Fibroblast of gingiva (primary cell): ENCODE measurements around the gene COL6A3.
A peak's percentile ranks its signal among the peaks of the same experiment; 100 is the strongest.
"Not testable (repeated sequence)": the region's sequence is repeated elsewhere in the genome, so short reads cannot be mapped to it uniquely, and the experiment has no call there.

Experiments used
- DNase-seq: peaks from one replicate; pipeline ENCODE4 v3.0.0-alpha.2; 2011; ENCODE audit warnings: low read depth

COL6A3 gene

GRCh38 chr2:237379636-237380035 is 34.3 kb downstream of the COL6A3 start:
- no peak for DNase-seq

GRCh38 chr2:237378650-237379049 is 35.3 kb downstream of the COL6A3 start:
- no peak for DNase-seq

GRCh38 chr2:237374284-237375060 is 39.5 kb downstream of the COL6A3 start:
- DNase-seq: no peak

GRCh38 chr2:237371856-237372255 is 42.1 kb downstream of the COL6A3 start:
- DNase-seq: no peak

DNA sequence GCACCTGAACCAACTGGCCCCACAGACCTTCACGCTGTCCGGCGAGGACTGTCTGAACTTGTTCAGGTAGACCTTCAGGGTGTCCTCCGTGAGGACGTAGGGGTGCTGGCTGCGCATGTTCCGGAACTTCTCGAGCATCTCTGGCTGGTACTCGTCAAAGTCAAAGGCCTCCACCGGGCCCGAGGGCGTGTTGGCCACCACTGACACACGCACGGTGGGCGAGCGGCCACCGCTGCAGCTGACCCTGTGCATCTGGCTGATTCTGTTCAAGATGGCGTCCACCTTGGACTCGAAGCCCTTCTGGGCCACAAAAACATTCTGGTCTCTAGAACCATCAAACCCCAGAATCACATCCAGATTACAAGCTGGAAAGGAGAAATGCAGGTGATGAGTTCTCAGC is 48.3 kb downstream of the COL6A3 start:
- DNase-seq: no peak

GRCh38 chr2:237364655-237365054 is 49.3 kb downstream of the COL6A3 start:
- peak; percentile 48 for DNase-seq

DNA sequence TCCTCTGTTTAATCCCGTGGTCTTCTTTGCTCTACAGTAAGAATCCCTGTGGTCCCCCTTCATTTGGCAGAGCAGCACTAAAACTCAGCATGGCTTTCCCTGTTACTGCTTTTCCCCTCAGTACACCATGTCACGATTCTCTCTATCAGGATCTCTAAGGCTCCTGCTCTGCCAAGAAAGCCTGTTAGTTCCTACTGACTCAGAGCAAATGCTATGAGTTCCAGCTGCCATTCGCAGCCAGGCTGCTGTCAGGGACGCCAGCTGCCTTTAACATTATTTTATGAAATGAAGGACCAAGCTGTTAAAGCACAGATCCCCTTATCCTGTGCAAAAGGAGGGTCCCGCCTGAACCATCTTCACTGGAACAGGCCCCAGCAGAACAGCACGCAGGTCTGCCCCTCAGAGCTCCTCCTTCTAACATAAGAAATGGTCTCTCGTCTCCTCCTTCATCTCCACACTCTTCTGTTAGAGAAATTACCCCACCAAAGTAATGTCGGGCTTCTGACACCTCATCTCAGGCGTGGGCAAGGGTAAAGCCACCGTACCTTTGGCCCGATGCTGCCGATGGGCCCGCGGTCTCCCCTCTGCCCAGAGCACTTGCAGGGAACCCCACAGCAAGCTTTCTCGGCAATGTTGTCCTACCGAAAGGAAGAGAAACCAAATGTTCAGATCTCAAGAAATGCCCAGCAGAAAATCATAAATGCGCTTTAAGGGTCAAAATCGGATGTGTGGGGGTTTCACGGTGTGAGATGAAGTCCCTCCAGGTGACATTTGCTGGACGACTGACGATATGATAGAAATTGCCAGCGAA is 52.6 kb downstream of the COL6A3 start:
- no peak for DNase-seq

GRCh38 chr2:237359894-237360780 is 53.8 kb downstream of the COL6A3 start:
- DNase-seq: no peak

DNA sequence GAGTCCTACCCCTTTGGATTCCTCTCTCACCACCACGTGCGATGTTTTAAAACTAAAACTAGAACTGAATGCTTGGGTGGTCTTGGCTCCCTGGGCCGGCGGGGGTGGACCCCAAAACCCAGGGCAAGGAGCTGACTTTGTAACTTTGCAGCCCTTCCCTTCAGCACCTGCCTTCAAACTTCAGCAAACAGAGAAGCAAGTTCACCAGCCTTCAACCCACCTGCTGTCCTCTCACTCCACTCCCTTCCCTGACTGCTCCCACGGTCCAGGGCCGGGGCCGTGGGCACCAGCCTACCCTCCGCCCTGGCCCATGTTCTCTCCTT is 54.5 kb downstream of the COL6A3 start:
- no peak for DNase-seq

DNA sequence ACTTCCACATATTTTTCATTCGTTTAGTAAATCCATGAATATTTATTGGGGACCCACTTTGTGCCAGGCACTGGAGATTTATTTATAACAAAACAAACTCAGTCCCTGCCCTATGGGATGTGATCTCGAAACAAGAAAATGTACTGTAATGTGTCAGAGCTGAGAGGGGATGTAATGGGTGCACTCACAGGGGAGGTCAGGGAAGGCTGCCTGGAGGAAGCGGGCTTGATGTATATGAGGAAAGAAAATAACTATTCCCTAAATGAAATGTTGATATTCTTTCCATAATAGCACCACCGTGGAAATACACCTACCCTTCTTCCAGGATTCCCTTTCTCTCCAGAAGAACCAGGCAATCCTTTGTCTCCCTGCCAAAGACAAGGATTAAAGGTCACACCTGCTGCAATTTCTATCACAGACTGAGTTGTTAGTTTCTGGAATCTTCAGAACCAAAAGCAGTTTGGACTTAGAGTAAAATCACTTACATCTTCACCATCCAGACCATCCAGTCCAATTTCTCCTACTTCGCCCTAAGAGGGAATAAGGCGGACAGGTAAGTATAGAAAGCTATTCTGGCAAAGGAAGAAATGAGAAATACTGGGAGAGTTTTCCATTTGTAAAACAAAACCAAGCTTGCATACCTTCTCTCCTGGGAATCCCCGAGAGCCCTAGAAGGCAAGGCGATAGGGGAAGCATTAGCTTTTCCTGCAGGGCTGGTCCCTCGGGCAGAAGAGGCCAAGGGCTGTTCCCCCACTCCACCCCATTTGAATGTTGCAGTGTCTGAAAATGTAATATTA is 55.0 kb downstream of the COL6A3 start:
- DNase-seq: no peak

DNA sequence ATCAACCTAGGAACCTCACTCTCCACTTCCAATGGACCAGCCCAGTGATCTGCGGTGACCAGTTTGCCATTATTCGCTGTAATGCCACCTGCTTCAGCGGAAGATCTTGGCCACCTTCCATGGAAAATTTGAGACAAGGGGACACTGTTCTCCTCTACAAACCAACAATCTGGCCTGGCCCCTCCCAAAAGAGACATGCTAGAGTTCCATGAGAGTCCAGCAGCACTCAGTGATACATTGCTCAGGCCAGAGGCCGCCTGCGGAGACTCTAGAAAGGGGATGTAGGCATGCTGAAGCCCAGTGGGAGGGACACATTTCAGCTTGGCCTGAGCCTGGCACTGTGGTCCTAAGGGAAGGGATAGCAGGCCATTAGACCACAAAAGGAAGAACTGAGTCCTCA is 58.3 kb downstream of the COL6A3 start:
- no peak for DNase-seq

DNA sequence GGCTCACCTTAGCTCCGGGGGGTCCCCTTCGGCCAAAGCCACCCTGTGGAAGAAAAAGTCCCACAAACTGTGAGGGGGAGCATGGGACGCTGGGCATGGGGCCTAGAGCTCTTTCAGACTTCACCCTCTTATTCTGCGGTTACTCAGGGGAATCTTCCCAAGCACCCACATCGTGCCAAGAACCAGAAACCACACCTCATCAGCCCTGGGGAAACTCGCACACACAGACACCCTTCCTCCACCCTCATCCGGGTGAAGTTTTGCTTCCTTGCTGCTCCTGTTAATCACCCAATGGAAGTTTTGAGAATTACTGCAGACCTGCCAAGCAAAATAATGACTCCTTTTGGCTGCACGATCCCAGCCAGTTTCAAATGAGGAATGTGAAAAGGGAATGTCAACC is 59.1 kb downstream of the COL6A3 start:
- DNase-seq: peak; percentile 46

- not testable (repeated sequence) for DNase-seq
These were observed 59.8 kb downstream of the COL6A3 start for GRCh38 chr2:237354172-237354571.

DNA sequence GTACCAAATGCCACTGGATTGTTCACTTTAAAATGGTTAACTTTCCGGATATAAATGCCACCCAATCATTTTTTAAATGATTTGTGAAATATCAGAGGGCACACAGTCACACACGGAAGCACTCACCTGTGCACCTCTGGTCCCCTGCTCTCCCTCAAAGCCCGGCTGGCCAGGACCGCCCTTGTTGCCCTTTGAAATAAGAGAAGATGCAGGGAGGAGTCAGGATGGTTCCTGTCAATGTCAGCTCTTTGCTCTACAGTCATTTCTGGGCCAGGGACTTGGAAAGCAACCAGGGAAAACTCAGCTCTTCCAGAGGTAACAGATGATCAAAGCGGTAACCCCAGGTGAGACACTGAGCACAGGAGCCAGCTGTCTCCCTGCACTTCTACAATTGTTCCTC is 60.7 kb downstream of the COL6A3 start:
- DNase-seq: no peak

- no peak for DNase-seq
These were observed 61.6 kb downstream of the COL6A3 start for GRCh38 chr2:237352279-237352845.

DNA sequence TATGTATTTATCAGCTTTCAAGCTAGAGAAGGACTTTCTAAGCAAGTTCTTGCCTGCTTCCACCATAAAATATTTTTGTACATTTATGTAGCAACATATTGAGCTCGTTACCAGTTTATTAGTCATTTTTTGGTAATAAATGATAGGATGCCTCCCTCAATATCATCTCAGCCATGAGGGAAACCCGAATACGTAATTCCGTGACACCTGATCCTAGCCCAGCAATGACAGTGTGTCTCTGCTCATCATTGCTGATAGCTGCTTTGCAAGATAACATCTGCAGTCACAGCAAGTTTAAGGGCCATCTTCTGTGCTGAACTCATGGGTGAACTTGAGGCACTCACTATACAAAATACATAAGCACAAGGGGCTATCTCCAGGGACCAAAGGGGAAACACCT is 62.2 kb downstream of the COL6A3 start:
- DNase-seq: no peak

- no peak for DNase-seq
These were observed 62.9 kb downstream of the COL6A3 start for GRCh38 chr2:237351046-237351445.

DNA sequence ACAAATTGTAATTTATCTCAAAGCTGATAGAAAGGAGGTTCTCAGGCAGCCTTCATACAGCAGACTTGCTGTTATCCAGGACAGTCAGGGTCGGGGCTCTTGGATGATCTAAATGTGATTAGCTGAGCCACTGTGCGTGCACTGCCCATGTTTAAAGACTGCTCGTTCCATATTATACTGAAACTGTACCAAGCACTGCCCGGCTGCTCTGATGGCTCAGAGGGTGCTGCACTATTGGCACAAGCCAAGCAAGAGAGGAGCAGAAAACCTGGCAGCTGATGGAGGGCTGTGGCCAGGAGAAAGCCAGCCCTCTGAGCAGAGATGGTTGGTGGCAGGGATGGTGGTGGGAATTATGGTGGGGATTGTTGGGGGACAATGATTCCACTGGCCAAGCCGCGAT is 63.4 kb downstream of the COL6A3 start:
- no peak for DNase-seq

DNA sequence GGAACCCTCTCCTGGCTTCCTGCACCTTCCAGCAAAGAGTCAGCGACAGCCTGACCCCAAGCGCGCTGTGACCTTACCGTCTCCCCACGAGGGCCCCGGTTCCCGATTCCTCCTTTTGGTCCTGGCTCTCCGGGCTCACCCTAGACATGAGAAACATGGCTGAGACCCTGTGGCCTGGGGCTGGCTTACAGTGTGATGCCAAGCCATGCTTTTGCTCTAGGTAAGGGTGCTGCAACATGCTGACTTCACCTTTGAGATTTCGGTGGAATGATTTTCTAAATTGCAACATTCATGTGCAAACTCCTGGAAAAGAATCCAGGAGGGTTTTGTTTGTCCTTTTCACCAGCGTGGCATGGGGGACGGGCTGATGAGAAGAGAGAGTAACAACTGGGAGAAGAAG is 63.9 kb downstream of the COL6A3 start:
- DNase-seq: no peak

DNA sequence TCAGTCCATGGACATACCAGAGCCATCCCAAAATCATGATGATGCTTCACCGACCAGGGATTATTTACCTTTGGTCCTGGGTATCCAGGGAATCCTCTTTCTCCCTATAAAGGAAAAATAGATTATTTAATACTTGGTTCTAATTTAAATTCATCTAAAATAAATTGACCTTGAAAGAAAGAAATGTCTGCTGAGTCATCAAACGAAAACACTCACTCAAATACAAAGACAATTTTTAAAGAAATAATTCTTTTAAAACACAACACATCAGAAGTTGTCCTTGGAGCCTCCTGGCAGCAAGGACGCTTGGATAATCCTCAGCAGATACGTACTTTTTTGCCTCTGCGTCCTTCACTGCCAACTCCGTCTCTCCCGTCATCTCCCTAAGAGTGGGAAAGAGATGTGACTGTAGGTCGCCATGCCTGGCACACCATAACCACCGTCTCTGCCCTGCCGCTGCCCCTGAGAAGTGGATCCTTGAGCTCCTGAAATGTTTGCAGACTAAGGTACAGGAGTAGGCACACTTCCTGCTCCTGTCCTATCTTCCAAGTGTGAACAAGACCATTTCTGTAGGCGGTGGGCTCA is 65.6 kb downstream of the COL6A3 start:
- no peak for DNase-seq
